Erythroblast (primary cell): Measurements from ENCODE around the gene SETD3.

Experiments
- GATA1 ChIP-seq: IDR thresholded peaks from 2 replicates; pipeline ENCODE4 v1.6.1; 2011; ENCODE audit warnings: low read depth, mild to moderate bottlenecking, control low read depth, low read length, moderate library complexity
- POLR2A ChIP-seq: IDR thresholded peaks from 2 replicates; pipeline ENCODE4 v1.6.1; 2011; ENCODE audit warnings: mild to moderate bottlenecking, low read length

- TF ChIP-seq POLR2A = no peak
- no peak for TF ChIP-seq GATA1
These were observed 3.4 kb upstream of the SETD3 start for GRCh38 chr14:99484106-99484505.
